GM21381 (cell line): ENCODE measurements around the gene APOL3.
"Not testable (repeated sequence)": the region's sequence is repeated elsewhere in the genome, so short reads cannot be mapped to it uniquely, and the experiment has no call there.

Experiments
- ATAC-seq: cut with Tn5 transposase; IDR thresholded peaks from one replicate; pipeline ENCODE4 v1.9.1; 2021; ENCODE audit warnings: mild to moderate bottlenecking, moderate library complexity; ENCODE audit not compliant: unreplicated experiment

Gene APOL3

GRCh38 chr22:36162127-36163034 lies 1.8 kb upstream of the APOL3 start:
- ATAC-seq, result no peak

GRCh38 chr22:36161793-36162126 lies 1.2 kb upstream of the APOL3 start:
- not testable (repeated sequence) for ATAC-seq

- no peak for ATAC-seq
Observed at GRCh38 chr22:36156515-36157419, 3.8 kb downstream of the APOL3 start.

- ATAC-seq, result no peak
Observed at GRCh38 chr22:36156119-36156514, 4.4 kb downstream of the APOL3 start.

- ATAC-seq, result no peak
Observed at GRCh38 chr22:36155702-36156101, 4.9 kb downstream of the APOL3 start.

- ATAC-seq, result no peak
Observed at GRCh38 chr22:36154423-36154945, 6.1 kb downstream of the APOL3 start.

- no peak for ATAC-seq
Observed at GRCh38 chr22:36153501-36154422, 6.8 kb downstream of the APOL3 start.

- ATAC-seq, result not testable (repeated sequence)
Observed at GRCh38 chr22:36152821-36153220, 7.7 kb downstream of the APOL3 start.

- no peak for ATAC-seq
Observed at GRCh38 chr22:36152088-36152487, 8.5 kb downstream of the APOL3 start.

- ATAC-seq, result no peak
Observed at GRCh38 chr22:36151006-36151595, 9.5 kb downstream of the APOL3 start.

- ATAC-seq, result no peak
Observed at GRCh38 chr22:36149441-36149840, 11.1 kb downstream of the APOL3 start.

- no peak for ATAC-seq
Observed at GRCh38 chr22:36148411-36148810, 12.1 kb downstream of the APOL3 start.

GRCh38 chr22:36147196-36147791 lies 13.3 kb downstream of the APOL3 start:
- no peak for ATAC-seq

- no peak for ATAC-seq
Observed at GRCh38 chr22:36145881-36146280, 14.7 kb downstream of the APOL3 start.

- ATAC-seq, result no peak
Observed at GRCh38 chr22:36144886-36145541, 15.5 kb downstream of the APOL3 start.

GRCh38 chr22:36143956-36144355 lies 16.6 kb downstream of the APOL3 start:
- no peak for ATAC-seq

GRCh38 chr22:36143066-36143815 lies 17.3 kb downstream of the APOL3 start:
- ATAC-seq, result no peak

- ATAC-seq, result no peak
Observed at GRCh38 chr22:36141481-36141880, 19.1 kb downstream of the APOL3 start.
